Astrocyte (in vitro differentiated cells and primary cell): ENCODE results near the gene MDFIC. TPM values are rescaled to one million over a fixed set of nuclear protein-coding genes. Genes with fewer than 3 reads are reported as not detected.

Experiments
- DNase-seq: peaks from one replicate; pipeline ENCODE4 v3.0.0-alpha.2; 2010; ENCODE audit warnings: low read depth
- FAIRE-seq: peaks from 2 replicates; lab custom pipeline; 2011; peaks lifted over from hg19 to GRCh38; lab: Jason Lieb, UNC
- H2AFZ ChIP-seq: 2 replicates; pipeline ENCODE4 v1.6.0; 2012; ENCODE audit warnings: low read depth, low read length, inconsistent platforms
- H3K27ac ChIP-seq: 2 replicates; pipeline ENCODE4 v1.5.1; 2011; ENCODE audit warnings: low read depth, low read length, inconsistent platforms
- H3K27me3 ChIP-seq: 2 replicates; pipeline ENCODE4 v1.6.0; 2011; ENCODE audit warnings: low read length, inconsistent platforms; ENCODE audit not compliant: insufficient read depth
- H3K36me3 ChIP-seq: 2 replicates; pipeline ENCODE4 v1.5.1; 2011; ENCODE audit warnings: low read length, inconsistent platforms; ENCODE audit not compliant: insufficient read depth
- H3K4me1 ChIP-seq: 2 replicates; pipeline ENCODE4 v1.5.1; 2011; ENCODE audit warnings: low read length, inconsistent platforms; ENCODE audit not compliant: insufficient read depth
- H3K4me2 ChIP-seq: 2 replicates; pipeline ENCODE4 v1.6.0; 2012; ENCODE audit warnings: low read length, inconsistent platforms
- H3K4me3 ChIP-seq: 2 replicates; pipeline ENCODE4 v1.5.1; 2011; ENCODE audit warnings: low read depth, mild to moderate bottlenecking, low read length, inconsistent platforms; ENCODE audit not compliant: insufficient read depth
- H3K79me2 ChIP-seq: 2 replicates; pipeline ENCODE4 v1.6.0; 2012; ENCODE audit warnings: mild to moderate bottlenecking, low read length, inconsistent platforms; ENCODE audit not compliant: insufficient read depth
- H3K9ac ChIP-seq: 2 replicates; pipeline ENCODE4 v1.6.0; 2012; ENCODE audit warnings: mild to moderate bottlenecking, low read length, inconsistent platforms
- H3K9me3 ChIP-seq: 2 replicates; pipeline ENCODE4 v1.5.1; 2012; ENCODE audit warnings: low read depth, mild to moderate bottlenecking, low read length, inconsistent platforms; ENCODE audit not compliant: insufficient read depth
- H4K20me1 ChIP-seq: 2 replicates; pipeline ENCODE4 v1.6.0; 2012; ENCODE audit warnings: low read length, inconsistent platforms; ENCODE audit not compliant: insufficient read depth
- H3K27ac Mint-ChIP-seq: one replicate; pipeline ENCODE4 v1.8.0; 2021; ENCODE audit warnings: mild to moderate bottlenecking, mixed read lengths; ENCODE audit not compliant: unreplicated experiment
- H3K27me3 Mint-ChIP-seq: one replicate; pipeline ENCODE4 v1.8.0; 2021; ENCODE audit warnings: low read depth, mixed read lengths; ENCODE audit not compliant: unreplicated experiment
- H3K36me3 Mint-ChIP-seq: one replicate; pipeline ENCODE4 v1.8.0; 2021; ENCODE audit warnings: low read depth, mixed read lengths; ENCODE audit not compliant: unreplicated experiment
- H3K4me1 Mint-ChIP-seq: one replicate; pipeline ENCODE4 v1.8.0; 2021; ENCODE audit warnings: low read depth, mixed read lengths; ENCODE audit not compliant: unreplicated experiment
- H3K4me3 Mint-ChIP-seq: one replicate; pipeline ENCODE4 v1.8.0; 2021; ENCODE audit warnings: mild to moderate bottlenecking, moderate library complexity, mixed read lengths; ENCODE audit not compliant: unreplicated experiment
- H3K9me3 Mint-ChIP-seq: one replicate; pipeline ENCODE4 v1.8.0; 2021; ENCODE audit warnings: mild to moderate bottlenecking, mixed read lengths; ENCODE audit not compliant: unreplicated experiment
- CTCF ChIP-seq: IDR thresholded peaks from 2 replicates; pipeline ENCODE4 v1.5.1; 2011; ENCODE audit warnings: low read depth, mild to moderate bottlenecking, inconsistent platforms, low read length, moderate library complexity; ENCODE audit not compliant: insufficient read depth
- EZH2 ChIP-seq: IDR thresholded peaks from 2 replicates; pipeline ENCODE4 v1.6.1; 2012; ENCODE audit warnings: mild to moderate bottlenecking, low read length, inconsistent platforms; ENCODE audit not compliant: insufficient read depth
- total RNA-seq: library from RNA; stranded (reverse); gene quantifications from 2 replicates; pipeline ENCODE4 v1.2.1, GENCODE V29; 2021

Gene MDFIC
- total RNA-seq, 1 donor from 2014 or later: 20.3 TPM

GRCh38 chr7:114939484-114940097 lies 17.7 kb downstream of the MDFIC start:
- no peaks in the 10 kb centered on the region for H3K9me3 Mint-ChIP-seq
- TF ChIP-seq EZH2: no peak
- TF ChIP-seq CTCF: no peak
- no peak overlapping the region for H3K9ac ChIP-seq

DNA sequence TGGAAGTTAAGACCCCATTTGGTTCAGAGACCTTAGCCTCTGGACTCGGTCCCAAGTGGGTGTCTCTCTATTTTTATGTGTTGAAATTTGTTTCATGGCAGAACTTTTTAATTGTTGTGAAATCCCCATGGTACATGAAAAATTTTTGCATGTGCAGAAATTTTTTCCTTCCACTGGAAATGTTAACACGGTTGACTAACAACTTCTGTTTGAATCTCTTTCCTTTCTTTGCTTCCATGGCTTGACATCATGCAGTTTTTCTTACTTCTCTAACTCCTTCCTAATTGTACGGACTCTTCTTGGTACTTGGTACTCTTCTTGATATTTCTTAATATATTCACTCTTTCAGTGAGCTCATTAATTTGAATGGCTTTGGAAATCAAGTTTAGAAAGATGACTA lies 18.3 kb downstream of the MDFIC start:
- Histone ChIP-seq H3K9me3 (no peaks in the 10 kb centered on the region), H3K36me3 (peaks cover 3% of the 10 kb centered on the region), H3K27ac (no peak overlapping the region), H3K4me2 (no peak overlapping the region), H3K9ac (no peak overlapping the region), H2AFZ (no peak overlapping the region), H3K79me2 (peaks cover 45% of the 10 kb centered on the region), H3K4me1 (peaks cover 17% of the 10 kb centered on the region), H3K4me3 (no peak overlapping the region), H4K20me1 (no peaks in the 10 kb centered on the region), H3K27me3 (no peaks in the 10 kb centered on the region)
- no peak overlapping the region for H3K4me3 Mint-ChIP-seq
- DNase-seq: no peak
- FAIRE-seq: no peak
- no peaks in the 10 kb centered on the region for H3K9me3 Mint-ChIP-seq
- peaks cover 7% of the 10 kb centered on the region for H3K4me1 Mint-ChIP-seq
- no peak overlapping the region for H3K27ac Mint-ChIP-seq
- no peaks in the 10 kb centered on the region for H3K36me3 Mint-ChIP-seq
- H3K27me3 Mint-ChIP-seq: no peaks in the 10 kb centered on the region
- TF ChIP-seq EZH2: no peak
- no peak for TF ChIP-seq CTCF

More at GRCh38 chr7:114939484-114940097, 17.7 kb downstream of the MDFIC start:
- H3K27me3 ChIP-seq: no peaks in the 10 kb centered on the region
- no peaks in the 10 kb centered on the region for H3K36me3 Mint-ChIP-seq
- H3K4me3 ChIP-seq: no peak overlapping the region
- no peaks in the 10 kb centered on the region for H3K27me3 Mint-ChIP-seq
- no peak overlapping the region for H3K4me3 Mint-ChIP-seq
- DNase-seq (no peak), FAIRE-seq (no peak)
- H3K4me2 ChIP-seq: no peak overlapping the region
- no peak overlapping the region for H2AFZ ChIP-seq
- H3K79me2 ChIP-seq: peaks cover 51% of the 10 kb centered on the region
- peaks cover 3% of the 10 kb centered on the region for H3K36me3 ChIP-seq
- no peaks in the 10 kb centered on the region for H3K9me3 ChIP-seq
- H3K27ac ChIP-seq: no peak overlapping the region
- H3K27ac Mint-ChIP-seq: no peak overlapping the region
- peaks cover 2% of the 10 kb centered on the region for H3K4me1 Mint-ChIP-seq
- H3K4me1 ChIP-seq: peaks cover 15% of the 10 kb centered on the region
- no peaks in the 10 kb centered on the region for H4K20me1 ChIP-seq

GRCh38 chr7:114941692-114942091 lies 19.8 kb downstream of the MDFIC start:
- Mint-ChIP-seq H3K27me3 (no peaks in the 10 kb centered on the region), H3K9me3 (no peaks in the 10 kb centered on the region), H3K27ac (no peak overlapping the region), H3K4me1 (peaks cover 7% of the 10 kb centered on the region), H3K4me3 (no peak overlapping the region), H3K36me3 (no peaks in the 10 kb centered on the region)
- TF ChIP-seq CTCF (no peak), EZH2 (no peak)
- Histone ChIP-seq H4K20me1 (no peaks in the 10 kb centered on the region), H3K4me3 (no peak overlapping the region), H3K27me3 (no peaks in the 10 kb centered on the region), H3K27ac (no peak overlapping the region), H3K4me2 (no peak overlapping the region), H3K9ac (no peak overlapping the region), H3K4me1 (peaks cover 17% of the 10 kb centered on the region), H3K36me3 (peaks cover 3% of the 10 kb centered on the region), H3K79me2 (peaks cover 31% of the 10 kb centered on the region), H2AFZ (no peak overlapping the region), H3K9me3 (no peaks in the 10 kb centered on the region)
- no peak for FAIRE-seq
- no peak for DNase-seq
